Adipocyte (in vitro differentiated cells): Measurements from ENCODE around the gene TTBK2.
"Not testable (repeated sequence)": the region's sequence is repeated elsewhere in the genome, so short reads cannot be mapped to it uniquely, and the experiment has no call there.

Experiments used
- DNase-seq: peaks from one replicate; pipeline ENCODE4 v3.0.0-alpha.2; 2015; ENCODE audit warnings: low read depth
- H3K27me3 ChIP-seq: replicated peaks from 2 replicates; pipeline ENCODE4 v1.7.0; 2013; ENCODE audit warnings: mild to moderate bottlenecking, low read length, moderate library complexity; ENCODE audit not compliant: control insufficient read depth, insufficient read depth
- H3K36me3 ChIP-seq: 2 replicates; pipeline ENCODE4 v1.7.0; 2013; ENCODE audit warnings: low read length, mild to moderate bottlenecking, moderate library complexity; ENCODE audit not compliant: control insufficient read depth, insufficient read depth, severe bottlenecking
- H3K4me1 ChIP-seq: 2 replicates; pipeline ENCODE4 v1.7.0; 2013; ENCODE audit warnings: mild to moderate bottlenecking, low read length, moderate library complexity; ENCODE audit not compliant: control insufficient read depth, insufficient read depth
- H3K4me3 ChIP-seq: 2 replicates; pipeline ENCODE4 v1.7.0; 2013; ENCODE audit warnings: mild to moderate bottlenecking, low read length, moderate library complexity
- H3K9ac ChIP-seq: 2 replicates; pipeline ENCODE4 v1.7.0; 2013; ENCODE audit warnings: mild to moderate bottlenecking, low read length, moderate library complexity
- H3K9me3 ChIP-seq: 2 replicates; pipeline ENCODE4 v1.7.0; 2013; ENCODE audit warnings: mild to moderate bottlenecking, low read length, moderate library complexity; ENCODE audit not compliant: control insufficient read depth

The TTBK2 gene

GRCh38 chr15:42796955-42797782, 123.4 kb downstream of the TTBK2 start:
- H3K4me1 ChIP-seq: no peaks in the 10 kb centered on the region
- no peak overlapping the region for H3K9ac ChIP-seq
- DNase-seq: no peak
- H3K9me3 ChIP-seq: no peaks in the 10 kb centered on the region
- no peak overlapping the region for H3K4me3 ChIP-seq
- peaks cover 9% of the 10 kb centered on the region for H3K36me3 ChIP-seq
- H3K27me3 ChIP-seq: no peaks in the 10 kb centered on the region

- Histone ChIP-seq H3K4me1 (no peaks in the 10 kb centered on the region), H3K36me3 (peaks cover 8% of the 10 kb centered on the region), H3K9me3 (no peaks in the 10 kb centered on the region), H3K27me3 (no peaks in the 10 kb centered on the region), H3K4me3 (no peak overlapping the region), H3K9ac (no peak overlapping the region)
- no peak for DNase-seq
These were observed 131.9 kb downstream of the TTBK2 start for GRCh38 chr15:42788725-42789124.

GRCh38 chr15:42786978-42787377, 133.6 kb downstream of the TTBK2 start:
- H3K9ac ChIP-seq: no peak overlapping the region
- no peaks in the 10 kb centered on the region for H3K4me1 ChIP-seq
- DNase-seq: no peak
- no peak overlapping the region for H3K4me3 ChIP-seq
- peaks cover 19% of the 10 kb centered on the region for H3K36me3 ChIP-seq
- H3K27me3 ChIP-seq: no peaks in the 10 kb centered on the region
- H3K9me3 ChIP-seq: no peaks in the 10 kb centered on the region

- no peak overlapping the region for H3K4me3 ChIP-seq
- no peak overlapping the region for H3K9ac ChIP-seq
- no peaks in the 10 kb centered on the region for H3K9me3 ChIP-seq
- H3K36me3 ChIP-seq: peaks cover 17% of the 10 kb centered on the region
- H3K4me1 ChIP-seq: no peaks in the 10 kb centered on the region
- DNase-seq: no peak
- no peaks in the 10 kb centered on the region for H3K27me3 ChIP-seq
These were observed 135.0 kb downstream of the TTBK2 start for GRCh38 chr15:42785569-42785968.

- Histone ChIP-seq H3K9me3 (no peaks in the 10 kb centered on the region), H3K4me1 (no peaks in the 10 kb centered on the region), H3K36me3 (peaks cover 17% of the 10 kb centered on the region), H3K4me3 (no peak overlapping the region), H3K9ac (no peak overlapping the region), H3K27me3 (no peaks in the 10 kb centered on the region)
- no peak for DNase-seq
These were observed 135.9 kb downstream of the TTBK2 start for GRCh38 chr15:42784705-42785104.

- no peak for DNase-seq
- H3K9ac ChIP-seq: no peak overlapping the region
- no peaks in the 10 kb centered on the region for H3K27me3 ChIP-seq
- peaks cover 17% of the 10 kb centered on the region for H3K36me3 ChIP-seq
- no peak overlapping the region for H3K4me3 ChIP-seq
- H3K4me1 ChIP-seq: no peaks in the 10 kb centered on the region
- H3K9me3 ChIP-seq: no peaks in the 10 kb centered on the region
These were observed 137.9 kb downstream of the TTBK2 start for GRCh38 chr15:42782716-42783115.

GRCh38 chr15:42775416-42775815, 145.2 kb downstream of the TTBK2 start:
- Histone ChIP-seq H3K27me3 (no peaks in the 10 kb centered on the region), H3K9ac (no peak overlapping the region), H3K36me3 (peaks cover 18% of the 10 kb centered on the region), H3K4me3 (no peak overlapping the region), H3K4me1 (peaks cover 11% of the 10 kb centered on the region), H3K9me3 (no peaks in the 10 kb centered on the region)
- DNase-seq: peak; percentile 11

GRCh38 chr15:42772901-42773300, 147.7 kb downstream of the TTBK2 start:
- Histone ChIP-seq H3K9ac (no peak overlapping the region), H3K36me3 (peaks cover 18% of the 10 kb centered on the region), H3K9me3 (no peaks in the 10 kb centered on the region), H3K4me1 (peaks cover 12% of the 10 kb centered on the region), H3K4me3 (no peak overlapping the region), H3K27me3 (no peaks in the 10 kb centered on the region)
- no peak for DNase-seq

GRCh38 chr15:42772144-42772543, 148.4 kb downstream of the TTBK2 start:
- no peak for DNase-seq
- no peaks in the 10 kb centered on the region for H3K27me3 ChIP-seq
- peaks cover 12% of the 10 kb centered on the region for H3K4me1 ChIP-seq
- H3K9ac ChIP-seq: no peak overlapping the region
- H3K36me3 ChIP-seq: peaks cover 18% of the 10 kb centered on the region
- no peak overlapping the region for H3K4me3 ChIP-seq
- no peaks in the 10 kb centered on the region for H3K9me3 ChIP-seq

GRCh38 chr15:42766109-42766508, 154.5 kb downstream of the TTBK2 start:
- not testable (repeated sequence) for H3K36me3 ChIP-seq, H3K27me3 ChIP-seq

GRCh38 chr15:42764154-42764731, 156.3 kb downstream of the TTBK2 start:
- DNase-seq, H3K27me3 ChIP-seq, H3K9ac ChIP-seq, H3K36me3 ChIP-seq, H3K4me1 ChIP-seq, H3K4me3 ChIP-seq: not testable (repeated sequence)
- peaks cover 14% of the 10 kb centered on the region for H3K9me3 ChIP-seq

More at GRCh38 chr15:42766109-42766508, 154.5 kb downstream of the TTBK2 start:
- DNase-seq, H3K9ac ChIP-seq, H3K4me3 ChIP-seq, H3K9me3 ChIP-seq, H3K4me1 ChIP-seq: not testable (repeated sequence)
